HUDEP-2 (cell line): ENCODE results near the gene PPP1R26.
A peak's percentile ranks its signal among the peaks of the same experiment; 100 is the strongest.
"Not testable (repeated sequence)": the region's sequence is repeated elsewhere in the genome, so short reads cannot be mapped to it uniquely, and the experiment has no call there.

Experiments
- DNase-seq, 76 experiments: peaks; one replicate each; lab custom pipeline; 2025; ENCODE audit not compliant: unreplicated experiment in 76 of 76; lab: John Stamatoyannopoulos, UW

Gene PPP1R26

GRCh38 chr9:135503371-135504261 is 24.0 kb downstream of the PPP1R26 start:
- no peak for DNase-seq

DNA sequence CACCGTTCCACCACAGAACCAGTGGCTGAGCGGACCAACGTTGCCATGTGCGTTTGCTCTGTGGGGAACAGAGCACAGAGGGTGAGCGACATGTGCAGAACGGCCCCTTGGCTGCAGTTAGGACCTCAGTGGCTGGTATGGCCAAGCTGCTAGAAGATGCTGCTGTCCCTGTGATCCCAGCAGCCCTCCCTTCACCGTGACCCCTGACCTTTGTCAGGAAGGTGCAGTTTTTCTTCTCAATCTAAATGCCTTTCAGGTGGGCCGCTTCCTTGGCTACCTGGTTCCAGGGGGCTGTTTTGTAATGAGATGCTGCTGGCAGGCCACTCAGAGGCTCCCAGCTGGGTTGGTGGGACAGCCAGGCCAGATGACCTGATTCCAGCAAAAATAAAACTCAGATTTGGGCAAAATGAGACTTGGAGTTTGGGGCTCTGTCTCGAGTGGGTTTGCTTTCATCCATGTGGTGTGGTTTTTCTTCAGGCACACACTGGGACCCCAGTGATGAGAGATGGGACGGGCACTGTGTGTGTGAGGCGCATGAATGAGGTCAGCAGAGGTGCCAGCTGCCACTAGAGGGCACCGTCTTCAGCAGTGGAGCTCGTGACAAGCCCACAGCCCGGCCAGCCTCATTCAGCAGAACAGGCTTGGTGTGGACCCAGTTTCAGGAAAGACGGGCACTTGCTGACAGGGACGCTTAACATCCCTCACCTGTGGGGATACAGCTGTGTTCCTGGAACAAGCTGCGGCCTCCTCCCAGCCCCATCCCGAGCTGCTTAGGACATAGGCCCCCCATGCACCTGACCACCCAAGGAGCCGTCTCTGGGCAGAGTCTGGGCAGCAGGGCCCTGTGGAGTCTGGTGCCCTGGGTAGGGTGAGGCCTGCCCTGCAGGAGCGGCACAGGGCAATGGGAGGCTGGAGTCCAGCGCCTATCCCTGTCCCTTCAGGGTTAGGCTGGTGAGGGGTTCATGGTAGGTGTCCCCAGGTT is 25.0 kb downstream of the PPP1R26 start:
- peak in 58 of 76 experiments; percentile 7 to 64 (median 36) for DNase-seq

- no peak for DNase-seq
These were observed 26.0 kb downstream of the PPP1R26 start for GRCh38 chr9:135505406-135506187.

- peak in 1 of 76 experiments; percentile 8 for DNase-seq
These were observed 26.9 kb downstream of the PPP1R26 start for GRCh38 chr9:135506327-135507103.

DNA sequence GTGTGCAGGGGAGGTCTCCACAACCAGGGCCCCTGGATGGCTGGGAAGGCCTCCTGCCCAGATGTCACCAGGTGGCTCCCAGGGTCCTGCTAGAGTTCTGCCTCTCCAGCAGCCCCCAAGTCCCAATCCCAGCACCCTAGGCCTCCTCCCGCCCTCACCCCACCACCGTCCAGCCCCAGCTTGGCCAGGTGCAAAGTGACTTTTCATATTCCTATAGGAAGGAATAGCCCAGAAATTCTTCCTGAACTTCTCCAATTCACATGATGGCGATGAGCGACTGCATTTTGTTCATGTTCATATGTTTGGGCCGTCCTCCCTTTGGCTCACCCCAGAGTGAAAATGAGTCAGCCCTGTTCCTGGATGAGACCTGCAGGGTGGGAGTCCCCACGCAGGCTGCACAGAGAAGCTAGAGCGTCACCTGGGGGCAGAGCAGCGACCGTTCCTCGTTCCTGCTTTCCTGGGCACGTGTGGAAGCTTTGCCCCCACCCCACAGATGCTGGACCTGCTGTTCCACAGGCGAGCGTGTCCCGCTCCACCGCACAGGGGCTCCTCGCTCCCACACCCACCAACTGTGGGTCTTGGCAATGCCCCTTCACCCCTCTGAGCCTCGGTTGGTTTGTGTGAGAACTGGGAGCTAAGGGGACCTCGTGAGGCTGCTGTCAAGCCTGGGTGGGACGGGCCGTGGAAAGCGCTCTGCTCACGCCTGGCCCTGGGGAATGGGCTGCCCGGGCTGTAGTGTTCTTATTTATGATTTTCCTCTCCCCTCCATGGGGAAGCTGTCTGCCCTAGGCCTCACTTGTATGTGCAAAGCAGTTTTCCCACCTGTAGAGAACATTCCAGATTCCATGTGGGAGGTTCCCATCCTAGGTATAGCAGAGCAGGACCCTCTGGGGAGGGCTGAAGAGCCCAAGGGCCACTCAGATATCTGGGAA is 27.8 kb downstream of the PPP1R26 start:
- no peak for DNase-seq

DNA sequence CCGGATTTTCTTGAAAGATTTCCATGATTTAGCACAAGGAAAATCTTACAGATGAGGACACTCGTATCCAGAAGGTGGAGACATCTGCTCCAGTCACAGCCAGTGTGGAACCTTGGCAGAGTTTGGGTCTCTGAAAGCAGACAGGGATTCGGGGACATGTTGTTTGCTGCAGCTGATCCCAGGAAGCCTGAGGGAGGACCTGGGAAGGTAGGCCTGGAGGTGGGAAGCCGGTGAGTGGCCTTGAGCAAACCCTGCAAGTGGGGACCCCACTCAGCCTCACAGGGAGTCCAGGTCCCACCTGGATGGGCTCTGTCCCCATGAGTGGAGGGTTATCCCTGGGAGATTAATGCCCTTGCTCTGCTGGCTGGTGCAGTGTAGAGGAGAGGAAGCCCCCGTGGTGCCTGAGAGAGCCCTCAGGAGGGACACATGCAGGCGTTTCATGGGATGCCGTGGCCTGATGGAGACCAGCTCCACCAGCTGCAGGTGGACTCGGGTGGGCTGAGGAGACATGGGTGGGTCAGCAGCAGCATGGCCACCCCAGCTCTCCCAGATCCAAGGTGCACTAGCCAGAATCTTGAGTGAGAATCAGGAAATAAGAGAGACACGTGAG is 28.7 kb downstream of the PPP1R26 start:
- no peak for DNase-seq

GRCh38 chr9:135509458-135509857 is 29.9 kb downstream of the PPP1R26 start:
- DNase-seq = no peak

DNA sequence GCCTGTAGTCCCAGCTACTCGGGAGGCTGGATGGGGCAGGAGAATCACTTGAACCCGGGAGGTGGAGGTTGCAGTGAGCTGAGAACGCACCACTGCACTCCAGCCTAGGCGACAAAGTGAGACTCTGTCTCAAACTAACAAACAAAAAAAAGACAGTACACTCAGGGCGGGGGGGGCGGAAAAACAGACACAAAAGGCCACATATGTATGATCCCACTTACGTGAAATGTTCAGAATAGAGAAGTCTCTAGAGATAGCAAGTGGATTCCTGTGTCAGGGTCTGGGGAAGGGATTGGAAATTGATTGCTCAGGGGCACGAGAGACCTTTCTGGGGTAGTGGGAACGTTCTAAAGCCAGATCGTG is 32.6 kb downstream of the PPP1R26 start:
- no peak for DNase-seq

DNA sequence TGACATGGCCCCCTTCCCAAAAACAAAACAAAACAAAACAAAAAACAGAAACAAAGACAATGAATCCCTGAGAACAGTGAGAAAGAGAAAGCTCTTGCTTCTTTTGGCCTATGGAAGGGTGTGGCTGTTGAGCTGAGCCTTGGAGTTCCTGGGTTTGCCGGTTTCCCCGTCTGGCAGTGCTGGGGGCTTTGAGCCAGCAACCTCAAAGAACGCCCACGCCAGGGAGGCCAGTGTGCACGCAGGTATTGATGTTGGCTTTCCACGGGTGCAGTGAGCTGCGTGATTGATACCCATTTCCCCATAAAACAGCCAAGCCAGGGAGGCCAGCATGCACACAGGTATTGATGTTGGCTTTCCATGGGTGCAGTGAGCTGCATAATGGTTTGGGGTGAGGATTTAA is 33.3 kb downstream of the PPP1R26 start:
- no peak for DNase-seq

DNA sequence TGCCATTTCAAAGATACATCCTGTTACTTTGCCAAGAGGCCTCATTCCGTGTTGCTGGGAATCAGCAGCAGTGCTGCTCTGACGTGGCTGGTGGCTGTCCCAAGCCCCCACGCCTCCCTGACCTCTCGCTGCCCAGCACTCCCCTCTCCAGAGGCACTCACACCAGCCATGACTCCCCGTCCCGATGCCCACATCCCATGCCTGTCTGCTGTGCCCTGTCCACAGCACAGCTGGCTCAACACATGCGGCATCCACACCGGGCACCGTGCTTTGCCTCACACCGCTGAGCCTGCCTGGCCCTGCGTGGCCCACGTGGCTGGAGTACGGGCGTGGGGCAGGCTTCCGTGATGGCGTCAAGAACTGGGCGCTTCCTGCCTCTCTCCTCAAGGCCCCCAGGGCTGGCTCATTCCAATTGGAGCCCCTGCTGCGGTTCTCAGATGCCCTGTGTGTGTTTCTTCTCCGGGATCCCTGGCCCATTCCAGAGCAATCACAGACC is 33.8 kb downstream of the PPP1R26 start:
- DNase-seq = no peak

DNA sequence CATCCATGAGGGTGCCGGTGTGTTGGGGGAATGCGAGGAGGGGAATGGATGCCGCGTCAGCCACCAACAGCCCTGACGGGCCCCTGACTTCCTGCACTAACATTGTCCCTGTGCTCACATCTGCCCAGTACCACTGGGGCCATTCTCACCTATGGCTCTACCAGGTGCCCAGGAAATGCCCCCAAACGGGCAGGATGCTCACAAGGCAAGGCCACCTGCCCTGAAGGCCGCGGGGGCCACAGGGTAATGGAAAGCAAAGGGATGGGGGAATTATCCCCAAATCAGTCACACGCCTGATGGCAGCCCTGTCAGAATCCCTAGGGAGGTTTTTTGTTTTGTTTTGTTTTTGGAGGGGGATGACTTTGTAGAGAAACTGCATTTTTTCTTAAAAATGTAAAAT is 34.3 kb downstream of the PPP1R26 start:
- not testable (repeated sequence) for DNase-seq

GRCh38 chr9:135514342-135515082 is 34.9 kb downstream of the PPP1R26 start:
- DNase-seq = no peak

DNA sequence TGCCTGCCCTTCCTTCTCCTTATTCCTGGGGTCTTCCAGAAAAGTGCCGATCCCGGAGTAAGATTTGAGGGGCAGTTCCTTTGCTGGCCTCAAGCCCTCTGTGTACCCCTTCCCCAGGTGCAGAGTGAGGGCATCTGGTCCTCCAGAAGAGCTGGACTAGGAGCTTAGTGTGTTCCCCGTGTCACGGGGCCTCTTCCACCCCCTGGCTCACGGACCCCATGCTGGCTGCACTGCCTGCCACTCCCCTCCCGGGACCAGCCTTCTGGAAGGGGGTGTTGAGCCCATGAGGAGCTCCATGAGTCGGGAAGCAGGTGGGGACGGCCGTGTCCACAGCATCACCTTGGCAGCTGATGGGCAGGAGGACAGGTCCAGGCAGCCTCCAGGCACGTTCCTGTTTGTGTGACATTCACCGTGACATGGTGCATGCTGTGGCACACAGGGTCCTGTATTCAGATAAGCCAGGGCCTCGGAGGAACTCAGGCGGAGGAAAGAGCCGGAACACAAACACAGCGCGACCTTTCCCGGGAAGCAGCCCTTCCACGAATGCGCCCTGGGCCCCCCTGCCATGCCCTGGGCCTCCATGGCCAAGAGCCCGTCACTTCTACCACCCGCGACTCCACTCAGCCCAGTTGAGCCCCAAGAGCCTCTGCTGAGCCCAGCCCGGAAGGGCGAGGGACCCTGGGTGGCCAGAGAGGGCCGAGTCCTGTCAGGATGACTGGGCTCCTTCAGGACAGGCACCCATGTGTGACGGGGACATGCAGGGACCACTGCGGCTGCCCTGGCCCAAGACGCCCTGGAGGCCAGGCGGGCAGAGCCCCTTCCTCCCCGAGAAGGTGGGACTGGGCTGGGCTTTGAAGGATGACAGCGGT is 35.7 kb downstream of the PPP1R26 start:
- no peak for DNase-seq

DNA sequence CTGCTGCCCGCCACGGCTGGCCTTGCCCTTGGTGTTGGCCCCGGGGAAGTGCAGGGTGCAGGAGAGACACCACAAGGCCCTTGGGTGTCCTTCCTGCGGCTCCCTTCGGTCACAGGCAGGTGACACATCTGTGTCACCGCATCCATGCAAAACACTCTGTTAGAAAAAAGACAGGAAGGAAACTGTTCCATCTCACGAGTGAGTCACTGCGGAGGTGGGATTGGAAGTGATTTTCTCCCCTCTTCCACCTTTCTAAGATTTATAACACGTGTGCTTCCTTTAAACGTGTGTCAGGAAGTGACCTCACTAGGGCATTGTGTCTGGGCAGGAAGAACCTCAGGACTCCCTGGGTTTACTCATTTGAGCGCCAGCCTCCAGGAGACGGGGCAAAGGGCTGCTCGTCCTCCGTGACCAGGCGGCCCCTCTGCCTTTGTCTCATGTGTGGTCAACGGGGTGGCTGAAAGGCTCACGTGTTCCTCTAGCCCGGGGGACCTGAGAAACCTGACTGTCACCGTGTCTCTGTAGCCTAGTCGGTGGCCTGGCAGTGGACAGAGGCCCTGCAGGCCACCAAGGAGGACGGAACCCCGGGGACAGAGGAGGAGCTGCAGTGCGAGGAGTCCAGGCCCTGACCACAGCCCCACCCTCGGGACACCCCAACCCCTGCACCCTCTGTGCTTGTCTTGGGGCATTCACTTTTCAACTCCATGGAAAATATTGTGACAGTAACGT is 36.7 kb downstream of the PPP1R26 start:
- DNase-seq = no peak

GRCh38 chr9:135517407-135517822 is 37.8 kb downstream of the PPP1R26 start:
- no peak for DNase-seq
